ENCODE measurements around the gene CHAD. TPM values are rescaled to one million over a fixed set of nuclear protein-coding genes. Genes with fewer than 3 reads are reported as not detected.
A peak's percentile ranks its signal among the peaks of the same experiment; 100 is the strongest.

The CHAD gene
- total RNA-seq, 2 experiments from 2014 or later: not detected

DNA sequence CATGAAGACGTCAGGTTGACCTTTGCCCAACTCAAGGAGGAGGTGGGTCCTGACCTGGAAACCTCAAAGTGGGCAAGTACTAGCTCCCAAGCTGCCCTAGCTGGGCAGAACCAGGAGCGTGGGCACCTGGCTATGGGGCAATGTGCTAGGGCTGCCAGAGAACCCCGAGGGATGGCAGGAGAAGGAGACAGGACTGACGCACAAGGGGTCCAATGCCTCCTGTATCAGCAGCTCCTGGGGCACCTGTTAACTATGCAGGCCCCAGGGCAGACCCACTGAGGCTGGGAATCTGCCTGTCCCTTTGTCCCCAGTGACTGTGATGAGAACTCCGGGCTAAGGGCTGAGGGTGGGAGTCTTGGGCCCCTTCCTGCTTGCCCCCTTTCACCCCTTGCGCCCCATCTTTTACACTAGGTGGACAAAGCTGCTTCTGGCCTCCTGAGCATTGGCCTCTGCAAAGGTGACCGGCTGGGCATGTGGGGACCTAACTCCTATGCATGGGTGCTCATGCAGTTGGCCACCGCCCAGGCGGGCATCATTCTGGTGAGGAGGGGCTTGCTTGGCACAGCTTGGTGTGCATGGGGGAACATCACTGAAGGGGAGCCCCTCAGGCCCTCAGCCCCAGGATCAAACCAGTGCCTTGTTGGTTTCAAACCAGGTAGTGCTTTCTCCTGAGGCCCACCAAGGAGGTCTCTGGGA lies 7.7 kb downstream of the CHAD start:
- no peak for DNase-seq (ENCODE audit: low spot score)
- H4K20me1 ChIP-seq (ENCODE audit: insufficient read depth, low read length): no peaks in the 10 kb centered on the region
- H3K79me2 ChIP-seq (ENCODE audit: insufficient read depth, low read depth, low read length): no peaks in the 10 kb centered on the region
- POLR2A ChIA-PET: no interaction called here
- TF ChIP-seq, protein P1, sequence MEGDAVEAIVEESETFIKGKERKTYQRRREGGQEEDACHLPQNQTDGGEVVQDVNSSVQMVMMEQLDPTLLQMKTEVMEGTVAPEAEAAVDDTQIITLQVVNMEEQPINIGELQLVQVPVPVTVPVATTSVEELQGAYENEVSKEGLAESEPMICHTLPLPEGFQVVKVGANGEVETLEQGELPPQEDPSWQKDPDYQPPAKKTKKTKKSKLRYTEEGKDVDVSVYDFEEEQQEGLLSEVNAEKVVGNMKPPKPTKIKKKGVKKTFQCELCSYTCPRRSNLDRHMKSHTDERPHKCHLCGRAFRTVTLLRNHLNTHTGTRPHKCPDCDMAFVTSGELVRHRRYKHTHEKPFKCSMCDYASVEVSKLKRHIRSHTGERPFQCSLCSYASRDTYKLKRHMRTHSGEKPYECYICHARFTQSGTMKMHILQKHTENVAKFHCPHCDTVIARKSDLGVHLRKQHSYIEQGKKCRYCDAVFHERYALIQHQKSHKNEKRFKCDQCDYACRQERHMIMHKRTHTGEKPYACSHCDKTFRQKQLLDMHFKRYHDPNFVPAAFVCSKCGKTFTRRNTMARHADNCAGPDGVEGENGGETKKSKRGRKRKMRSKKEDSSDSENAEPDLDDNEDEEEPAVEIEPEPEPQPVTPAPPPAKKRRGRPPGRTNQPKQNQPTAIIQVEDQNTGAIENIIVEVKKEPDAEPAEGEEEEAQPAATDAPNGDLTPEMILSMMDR (conservative IDR thresholded peaks at IDR 0.05; ENCODE audit: low read length): no peak
- TF ChIP-seq EZH2phosphoT487 (IDR thresholded peaks at IDR 0.05; ENCODE audit: borderline replicate concordance, low read depth, low read length): no peak
- H3K9me3 ChIP-seq (ENCODE audit: low read length): no peaks in the 10 kb centered on the region
- H3K4me3 ChIP-seq (ENCODE audit: low read depth, low read length, poor library complexity, severe bottlenecking): no peak overlapping the region
- H3K4me1 ChIP-seq (ENCODE audit: insufficient read depth, low read length, poor library complexity, severe bottlenecking): no peaks in the 10 kb centered on the region
- CTCF ChIA-PET (ENCODE audit: unreplicated experiment): no interaction called here
- intact Hi-C loops (cut with micrococcal nuclease; ENCODE audit: unreplicated experiment): no loop called here
- no peaks in the 10 kb centered on the region for H3K36me3 ChIP-seq (ENCODE audit: insufficient read depth, low read length)
- no TSS peak for BruUV-seq (replicated peaks)
- no peak overlapping the region for H3K27ac ChIP-seq (ENCODE audit: low read depth, low read length, poor library complexity, severe bottlenecking)
- no peak overlapping the region for H3K4me2 ChIP-seq (ENCODE audit: low read length)
- no peaks in the 10 kb centered on the region for H3K9me2 ChIP-seq (ENCODE audit: insufficient read depth, low read length)
- H2AFZ ChIP-seq (ENCODE audit: low read length): no peak overlapping the region

DNA sequence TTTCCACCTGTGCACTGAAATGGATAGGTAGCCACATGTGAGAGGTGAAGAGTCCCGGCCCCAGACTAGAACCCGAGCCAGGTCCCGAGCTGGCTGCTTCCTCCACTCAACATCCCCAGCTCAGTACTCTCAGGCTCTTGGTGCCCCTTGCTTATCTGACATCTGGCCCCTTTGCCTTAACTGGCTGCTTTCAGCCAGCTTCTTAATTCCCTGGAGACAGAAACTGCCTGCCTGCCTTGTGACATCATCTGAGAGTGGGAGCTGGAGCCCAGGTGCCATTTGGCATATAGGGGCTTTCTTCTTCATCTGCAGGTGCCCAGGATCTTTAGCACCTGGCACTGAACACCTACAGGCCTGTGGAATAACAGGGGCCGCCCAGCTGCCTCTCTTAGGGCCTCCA lies 8.9 kb downstream of the CHAD start:
- BruUV-seq (replicated peaks): no TSS peak
- intact Hi-C loops (cut with micrococcal nuclease; ENCODE audit: unreplicated experiment): no loop called here
- no peaks in the 10 kb centered on the region for H4K20me1 ChIP-seq (ENCODE audit: insufficient read depth, low read length)
- no peak overlapping the region for H2AFZ ChIP-seq (ENCODE audit: low read length)
- no peaks in the 10 kb centered on the region for H3K9me2 ChIP-seq (ENCODE audit: insufficient read depth, low read length)
- ChIA-PET CTCF (ENCODE audit: unreplicated experiment) (no interaction called here), POLR2A (interaction anchor here (0.5 kb wide), 1 partner anchor 52 kb away, joined by 4 read pairs; no protein-coding TSS in a partner anchor)
- H3K4me2 ChIP-seq (ENCODE audit: low read length): no peak overlapping the region
- no peak overlapping the region for H3K4me3 ChIP-seq (ENCODE audit: low read depth, low read length, poor library complexity, severe bottlenecking)
- no peaks in the 10 kb centered on the region for H3K79me2 ChIP-seq (ENCODE audit: insufficient read depth, low read depth, low read length)
- no peaks in the 10 kb centered on the region for H3K4me1 ChIP-seq (ENCODE audit: insufficient read depth, low read length, poor library complexity, severe bottlenecking)
- H3K36me3 ChIP-seq (ENCODE audit: insufficient read depth, low read length): no peaks in the 10 kb centered on the region
- DNase-seq (ENCODE audit: low spot score): peak; percentile 24
- H3K27ac ChIP-seq (ENCODE audit: low read depth, low read length, poor library complexity, severe bottlenecking): no peak overlapping the region
- TF ChIP-seq, protein P1 (conservative IDR thresholded peaks at IDR 0.05; ENCODE audit: low read length): no peak
- no peak for TF ChIP-seq EZH2phosphoT487 (IDR thresholded peaks at IDR 0.05; ENCODE audit: borderline replicate concordance, low read depth, low read length)
- no peaks in the 10 kb centered on the region for H3K9me3 ChIP-seq (ENCODE audit: low read length)
